Astrocyte (in vitro differentiated cells and primary cell): ENCODE results near the gene RNF43. TPM values are rescaled to one million over a fixed set of nuclear protein-coding genes. Genes with fewer than 3 reads are reported as not detected.

Experiments
- DNase-seq: peaks from one replicate; pipeline ENCODE4 v3.0.0-alpha.2; 2010; ENCODE audit warnings: low read depth
- FAIRE-seq: peaks from 2 replicates; lab custom pipeline; 2011; peaks lifted over from hg19 to GRCh38; lab: Jason Lieb, UNC
- H2AFZ ChIP-seq: 2 replicates; pipeline ENCODE4 v1.6.0; 2012; ENCODE audit warnings: low read depth, low read length, inconsistent platforms
- H3K27ac ChIP-seq: 2 replicates; pipeline ENCODE4 v1.5.1; 2011; ENCODE audit warnings: low read depth, low read length, inconsistent platforms
- H3K27me3 ChIP-seq: 2 replicates; pipeline ENCODE4 v1.6.0; 2011; ENCODE audit warnings: low read length, inconsistent platforms; ENCODE audit not compliant: insufficient read depth
- H3K36me3 ChIP-seq: 2 replicates; pipeline ENCODE4 v1.5.1; 2011; ENCODE audit warnings: low read length, inconsistent platforms; ENCODE audit not compliant: insufficient read depth
- H3K4me1 ChIP-seq: 2 replicates; pipeline ENCODE4 v1.5.1; 2011; ENCODE audit warnings: low read length, inconsistent platforms; ENCODE audit not compliant: insufficient read depth
- H3K4me2 ChIP-seq: 2 replicates; pipeline ENCODE4 v1.6.0; 2012; ENCODE audit warnings: low read length, inconsistent platforms
- H3K4me3 ChIP-seq: 2 replicates; pipeline ENCODE4 v1.5.1; 2011; ENCODE audit warnings: low read depth, mild to moderate bottlenecking, low read length, inconsistent platforms; ENCODE audit not compliant: insufficient read depth
- H3K79me2 ChIP-seq: 2 replicates; pipeline ENCODE4 v1.6.0; 2012; ENCODE audit warnings: mild to moderate bottlenecking, low read length, inconsistent platforms; ENCODE audit not compliant: insufficient read depth
- H3K9ac ChIP-seq: 2 replicates; pipeline ENCODE4 v1.6.0; 2012; ENCODE audit warnings: mild to moderate bottlenecking, low read length, inconsistent platforms
- H3K9me3 ChIP-seq: 2 replicates; pipeline ENCODE4 v1.5.1; 2012; ENCODE audit warnings: low read depth, mild to moderate bottlenecking, low read length, inconsistent platforms; ENCODE audit not compliant: insufficient read depth
- H4K20me1 ChIP-seq: 2 replicates; pipeline ENCODE4 v1.6.0; 2012; ENCODE audit warnings: low read length, inconsistent platforms; ENCODE audit not compliant: insufficient read depth
- H3K27ac Mint-ChIP-seq: one replicate; pipeline ENCODE4 v1.8.0; 2021; ENCODE audit warnings: mild to moderate bottlenecking, mixed read lengths; ENCODE audit not compliant: unreplicated experiment
- H3K27me3 Mint-ChIP-seq: one replicate; pipeline ENCODE4 v1.8.0; 2021; ENCODE audit warnings: low read depth, mixed read lengths; ENCODE audit not compliant: unreplicated experiment
- H3K36me3 Mint-ChIP-seq: one replicate; pipeline ENCODE4 v1.8.0; 2021; ENCODE audit warnings: low read depth, mixed read lengths; ENCODE audit not compliant: unreplicated experiment
- H3K4me1 Mint-ChIP-seq: one replicate; pipeline ENCODE4 v1.8.0; 2021; ENCODE audit warnings: low read depth, mixed read lengths; ENCODE audit not compliant: unreplicated experiment
- H3K4me3 Mint-ChIP-seq: one replicate; pipeline ENCODE4 v1.8.0; 2021; ENCODE audit warnings: mild to moderate bottlenecking, moderate library complexity, mixed read lengths; ENCODE audit not compliant: unreplicated experiment
- H3K9me3 Mint-ChIP-seq: one replicate; pipeline ENCODE4 v1.8.0; 2021; ENCODE audit warnings: mild to moderate bottlenecking, mixed read lengths; ENCODE audit not compliant: unreplicated experiment
- EZH2 ChIP-seq: IDR thresholded peaks from 2 replicates; pipeline ENCODE4 v1.6.1; 2012; ENCODE audit warnings: mild to moderate bottlenecking, low read length, inconsistent platforms; ENCODE audit not compliant: insufficient read depth
- total RNA-seq: library from RNA; stranded (reverse); gene quantifications from 2 replicates; pipeline ENCODE4 v1.2.1, GENCODE V29; 2021
- TF ChIP-seq, protein P1 (sequence below): IDR thresholded peaks from 2 replicates; pipeline ENCODE4 v1.5.1; 2011; ENCODE audit warnings: low read depth, mild to moderate bottlenecking, inconsistent platforms, low read length, moderate library complexity; ENCODE audit not compliant: insufficient read depth

RNF43 gene
- total RNA-seq, 1 donor from 2014 or later = 1.2 TPM

DNA sequence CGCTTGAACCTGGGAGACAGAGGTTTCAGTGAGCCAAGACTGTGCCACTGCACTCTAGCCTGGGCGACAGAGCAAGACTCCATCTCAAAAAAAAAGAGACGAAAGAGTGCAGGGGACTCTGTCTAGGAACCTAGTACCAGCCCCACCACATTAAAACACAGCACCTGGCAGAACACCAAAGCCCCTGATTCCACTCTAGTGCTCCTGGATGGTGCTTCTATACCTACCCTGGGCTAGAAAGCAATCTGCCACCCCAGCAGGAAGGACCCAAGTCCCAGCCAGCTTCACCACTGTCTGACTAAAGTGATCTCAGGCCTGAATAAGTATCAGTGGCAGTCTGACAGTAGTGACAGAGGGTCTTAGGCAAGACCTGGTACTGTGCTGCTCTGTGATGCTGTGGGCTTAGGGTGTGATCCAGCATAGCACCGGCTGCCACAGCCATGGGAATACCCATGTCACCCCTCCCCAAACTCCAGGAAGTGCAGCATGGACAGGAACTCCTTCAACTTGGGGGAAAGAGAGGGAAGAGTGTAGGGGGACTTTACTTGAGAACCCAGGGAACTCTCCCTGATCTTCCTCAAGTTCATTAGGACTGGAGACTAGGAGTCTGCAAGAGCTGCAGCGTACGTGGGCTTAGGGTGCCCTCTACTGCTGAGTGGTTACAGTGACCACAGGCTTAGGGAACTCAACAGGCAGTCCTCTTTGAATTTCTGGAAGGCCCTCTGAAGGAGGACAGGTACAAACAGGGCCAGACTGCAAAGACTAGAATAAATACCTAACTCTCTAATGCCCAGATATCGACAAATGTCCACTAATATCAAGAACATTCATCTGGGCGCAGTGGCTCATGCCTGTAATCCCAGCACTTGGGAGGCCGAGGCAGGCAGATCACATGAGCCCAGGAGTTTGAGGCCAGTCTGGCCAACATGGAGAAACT, 30.0 kb upstream of the RNF43 start:
- Histone ChIP-seq H3K4me2 (no peak overlapping the region), H3K9ac (no peak overlapping the region), H3K27me3 (no peaks in the 10 kb centered on the region), H4K20me1 (no peaks in the 10 kb centered on the region), H3K9me3 (no peaks in the 10 kb centered on the region), H2AFZ (no peak overlapping the region), H3K4me3 (no peak overlapping the region), H3K4me1 (no peaks in the 10 kb centered on the region), H3K79me2 (no peaks in the 10 kb centered on the region), H3K36me3 (no peaks in the 10 kb centered on the region), H3K27ac (no peak overlapping the region)
- Mint-ChIP-seq H3K4me1 (no peaks in the 10 kb centered on the region), H3K4me3 (peak overlapping the region; percentile 21), H3K36me3 (no peaks in the 10 kb centered on the region), H3K9me3 (peaks cover 2% of the 10 kb centered on the region), H3K27ac (no peak overlapping the region), H3K27me3 (no peaks in the 10 kb centered on the region)
- FAIRE-seq (peak; percentile 56), DNase-seq (peak; percentile 63)
- TF ChIP-seq, protein P1, sequence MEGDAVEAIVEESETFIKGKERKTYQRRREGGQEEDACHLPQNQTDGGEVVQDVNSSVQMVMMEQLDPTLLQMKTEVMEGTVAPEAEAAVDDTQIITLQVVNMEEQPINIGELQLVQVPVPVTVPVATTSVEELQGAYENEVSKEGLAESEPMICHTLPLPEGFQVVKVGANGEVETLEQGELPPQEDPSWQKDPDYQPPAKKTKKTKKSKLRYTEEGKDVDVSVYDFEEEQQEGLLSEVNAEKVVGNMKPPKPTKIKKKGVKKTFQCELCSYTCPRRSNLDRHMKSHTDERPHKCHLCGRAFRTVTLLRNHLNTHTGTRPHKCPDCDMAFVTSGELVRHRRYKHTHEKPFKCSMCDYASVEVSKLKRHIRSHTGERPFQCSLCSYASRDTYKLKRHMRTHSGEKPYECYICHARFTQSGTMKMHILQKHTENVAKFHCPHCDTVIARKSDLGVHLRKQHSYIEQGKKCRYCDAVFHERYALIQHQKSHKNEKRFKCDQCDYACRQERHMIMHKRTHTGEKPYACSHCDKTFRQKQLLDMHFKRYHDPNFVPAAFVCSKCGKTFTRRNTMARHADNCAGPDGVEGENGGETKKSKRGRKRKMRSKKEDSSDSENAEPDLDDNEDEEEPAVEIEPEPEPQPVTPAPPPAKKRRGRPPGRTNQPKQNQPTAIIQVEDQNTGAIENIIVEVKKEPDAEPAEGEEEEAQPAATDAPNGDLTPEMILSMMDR = peak; percentile 87
- no peak for TF ChIP-seq EZH2

- DNase-seq = no peak
- Mint-ChIP-seq H3K27me3 (peaks cover 3% of the 10 kb centered on the region), H3K36me3 (no peaks in the 10 kb centered on the region), H3K4me3 (no peak overlapping the region), H3K27ac (no peak overlapping the region), H3K9me3 (peaks cover 2% of the 10 kb centered on the region), H3K4me1 (no peaks in the 10 kb centered on the region)
- Histone ChIP-seq H3K79me2 (no peaks in the 10 kb centered on the region), H4K20me1 (no peaks in the 10 kb centered on the region), H3K4me1 (no peaks in the 10 kb centered on the region), H3K27me3 (peaks cover 7% of the 10 kb centered on the region), H3K36me3 (no peaks in the 10 kb centered on the region), H3K4me3 (no peak overlapping the region), H3K9me3 (no peaks in the 10 kb centered on the region), H3K27ac (no peak overlapping the region), H3K9ac (no peak overlapping the region), H2AFZ (no peak overlapping the region), H3K4me2 (no peak overlapping the region)
- TF ChIP-seq EZH2 = no peak
- TF ChIP-seq, protein P1 = no peak
- no peak for FAIRE-seq
These were observed 28.8 kb upstream of the RNF43 start for GRCh38 chr17:58446086-58446485.

GRCh38 chr17:58436805-58437239, 19.5 kb upstream of the RNF43 start:
- DNase-seq (no peak), FAIRE-seq (no peak)
- Histone ChIP-seq H2AFZ (no peak overlapping the region), H3K27ac (no peak overlapping the region), H3K36me3 (no peaks in the 10 kb centered on the region), H3K4me3 (no peak overlapping the region), H4K20me1 (no peaks in the 10 kb centered on the region), H3K79me2 (no peaks in the 10 kb centered on the region), H3K27me3 (peaks cover 10% of the 10 kb centered on the region), H3K9ac (no peak overlapping the region), H3K4me1 (no peaks in the 10 kb centered on the region), H3K4me2 (no peak overlapping the region), H3K9me3 (no peaks in the 10 kb centered on the region)
- Mint-ChIP-seq H3K9me3 (no peaks in the 10 kb centered on the region), H3K27ac (no peak overlapping the region), H3K4me3 (no peak overlapping the region), H3K36me3 (no peaks in the 10 kb centered on the region), H3K27me3 (peaks cover 6% of the 10 kb centered on the region), H3K4me1 (no peaks in the 10 kb centered on the region)
- TF ChIP-seq, protein P1 = no peak
